ENCODE results near the gene B4GALNT4. TPM values are rescaled to one million over a fixed set of nuclear protein-coding genes. Genes with fewer than 3 reads are reported as not detected.
"Not testable (repeated sequence)": the region's sequence is repeated elsewhere in the genome, so short reads cannot be mapped to it uniquely, and the experiment has no call there.

Gene B4GALNT4
- total RNA-seq, 6 experiments from 2014 or later, result 0.05 to 0.07 TPM; not detected in 4

- H3K9me3 ChIP-seq, result no peaks in the 10 kb centered on the region
- intact Hi-C loops (cut with DNase I), result no loop called here
- no peaks in the 10 kb centered on the region for H3K27me3 ChIP-seq
- no peak for ATAC-seq
- no peak overlapping the region for H3K4me3 ChIP-seq
- H3K4me1 ChIP-seq, result peaks cover 0 to 20% (median 9%) of the 10 kb centered on the region in 4 donors
- TF ChIP-seq CTCF (IDR thresholded peaks at IDR 0.05) (no peak), POLR2A (IDR thresholded peaks at IDR 0.05) (no peak)
- no peaks in the 10 kb centered on the region for H3K36me3 ChIP-seq
- peak overlapping the region; percentile 85 to 96 (median 93) for H3K27ac ChIP-seq
- DNase-seq, result no peak
- WGBS (ENCODE audit: insufficient coverage, low coverage, low lambda C conversion rate, missing lambda C conversion rate), result 41% methylated on average over 4 of the region's 6 CpGs
Observed at GRCh38 chr11:326592-326841, 42.8 kb upstream of the B4GALNT4 start.

- H3K4me1 ChIP-seq, result peaks cover 0 to 20% (median 9%) of the 10 kb centered on the region in 4 donors
- intact Hi-C loops (cut with DNase I), result no loop called here
- DNase-seq (peak; percentile 88 to 90 (median 89)), ATAC-seq (peak; percentile 81 to 87 (median 84))
- H3K9me3 ChIP-seq, result no peaks in the 10 kb centered on the region
- WGBS (ENCODE audit: insufficient coverage, low coverage, low lambda C conversion rate, missing lambda C conversion rate), result 5% methylated on average over 8 of the region's 19 CpGs
- no peaks in the 10 kb centered on the region for H3K36me3 ChIP-seq
- H3K27me3 ChIP-seq, result no peaks in the 10 kb centered on the region
- peak; percentile 42 for TF ChIP-seq POLR2A (IDR thresholded peaks at IDR 0.05)
- TF ChIP-seq CTCF (IDR thresholded peaks at IDR 0.05), result no peak
- peak overlapping the region in 2 of 3 donors; percentile 28 to 42 for H3K4me3 ChIP-seq
- peak overlapping the region; percentile 85 to 96 (median 93) for H3K27ac ChIP-seq
Observed at GRCh38 chr11:326842-327580, 42.3 kb upstream of the B4GALNT4 start.

GRCh38 chr11:327581-327923, 41.7 kb upstream of the B4GALNT4 start:
- H3K27ac ChIP-seq, result peak overlapping the region; percentile 85 to 96 (median 93)
- peaks cover 0 to 20% (median 9%) of the 10 kb centered on the region in 4 donors for H3K4me1 ChIP-seq
- ATAC-seq, result no peak
- peak overlapping the region in 2 of 3 donors; percentile 28 to 42 for H3K4me3 ChIP-seq
- intact Hi-C loops (cut with DNase I), result no loop called here
- TF ChIP-seq CTCF (IDR thresholded peaks at IDR 0.05) (no peak), POLR2A (IDR thresholded peaks at IDR 0.05) (no peak)
- no peaks in the 10 kb centered on the region for H3K9me3 ChIP-seq
- no peaks in the 10 kb centered on the region for H3K27me3 ChIP-seq
- no peak for DNase-seq
- WGBS (ENCODE audit: insufficient coverage, low coverage, low lambda C conversion rate, missing lambda C conversion rate), result 82% methylated on average over 3 of the region's 3 CpGs
- no peaks in the 10 kb centered on the region for H3K36me3 ChIP-seq

- H3K4me1 ChIP-seq, result peaks cover 0 to 20% (median 9%) of the 10 kb centered on the region in 4 donors
- no peaks in the 10 kb centered on the region for H3K36me3 ChIP-seq
- peak overlapping the region in 2 of 3 donors; percentile 85 to 93 for H3K27ac ChIP-seq
- DNase-seq (peak in 1 of 3 donors; percentile 46), ATAC-seq (no peak)
- TF ChIP-seq CTCF (IDR thresholded peaks at IDR 0.05) (no peak), POLR2A (IDR thresholded peaks at IDR 0.05) (no peak)
- no peaks in the 10 kb centered on the region for H3K27me3 ChIP-seq
- 83% methylated on average over 6 of the region's 13 CpGs for WGBS (ENCODE audit: insufficient coverage, low coverage, low lambda C conversion rate, missing lambda C conversion rate)
- no peaks in the 10 kb centered on the region for H3K9me3 ChIP-seq
- no peak overlapping the region for H3K4me3 ChIP-seq
- intact Hi-C loops (cut with DNase I), result no loop called here
Observed at GRCh38 chr11:328012-328411, 41.3 kb upstream of the B4GALNT4 start.

GRCh38 chr11:328516-329100, 40.7 kb upstream of the B4GALNT4 start:
- H3K9me3 ChIP-seq; ATAC-seq; H3K36me3 ChIP-seq; H3K27me3 ChIP-seq; intact Hi-C loops (cut with DNase I); H3K4me3 ChIP-seq: not testable (repeated sequence)
- 79% methylated on average over 10 of the region's 15 CpGs for WGBS (ENCODE audit: insufficient coverage, low coverage, low lambda C conversion rate, missing lambda C conversion rate)
- Histone ChIP-seq H3K4me1 (peaks cover 0 to 20% (median 9%) of the 10 kb centered on the region in 4 donors), H3K27ac (peak overlapping the region in 1 of 3 donors; percentile 53)
- peak in 1 of 3 donors; percentile 31 for DNase-seq
